HepG2 (cell line): ENCODE results near the gene EXOC1. TPM values are rescaled to one million over a fixed set of nuclear protein-coding genes. Genes with fewer than 3 reads are reported as not detected.

Source experiments
- ATAC-seq: fragments of 200-7000 bp; cut with Tn5 transposase; 3 replicates; pipeline ENCODE4 v1.9.1; 2020; ENCODE audit warnings: mild to moderate bottlenecking, moderate library complexity
- BruUV-seq: library from RNA; stranded (reverse); fragments of 400-500 nt; replicated peaks from 2 replicates; lab custom pipeline; 2021; lab: Mats Ljungman, UMichigan
- CTCF ChIA-PET: fragments of 300-600 bp; formaldehyde crosslinking; extraction: SDS; loops from one replicate; lab custom pipeline; 2021; ENCODE audit warnings: low total read pairs, inconsistent platforms, low intra/inter-chr PET ratio; lab: Yijun Ruan, JAX
- POLR2A ChIA-PET: fragments of 350-600 bp; sonication (Branson Sonifier 250); formaldehyde crosslinking; loops from one replicate; lab custom pipeline; 2020; ENCODE audit warnings: antibody characterized with exemption, inconsistent platforms; lab: Yijun Ruan, JAX
- DNase-seq: peaks from one replicate; pipeline ENCODE4 v3.0.0-alpha.2; 2015; ENCODE audit warnings: low spot score
- FAIRE-seq: peaks from 3 replicates; lab custom pipeline; 2011; peaks lifted over from hg19 to GRCh38; lab: Jason Lieb, UNC
- H2AFZ ChIP-seq: one replicate; pipeline ENCODE4 v1.6.1; 2011; ENCODE audit warnings: low read length, inconsistent platforms
- H3K27ac ChIP-seq: fragments of 300-600 bp; 3 replicates; pipeline ENCODE4 v1.8.0; 2011; ENCODE audit warnings: mixed run types, mild to moderate bottlenecking, mixed read lengths, low read length, inconsistent platforms; ENCODE audit not compliant: insufficient read depth; ENCODE audit errors: extremely low read length
- H3K27me3 ChIP-seq, 2 experiments: fragments of 200-600 bp in 1 of 2; 2 replicates in 1 of 2; 3 replicates in 1 of 2; pipeline versions ENCODE4 v1.6.0 to v1.8.0; 2011; ENCODE audit warnings: low read length in 2 of 2, mild to moderate bottlenecking in 2 of 2, moderate library complexity in 2 of 2, inconsistent platforms in 1 of 2; ENCODE audit not compliant: insufficient read depth in 2 of 2, control insufficient read depth in 1 of 2
- H3K36me3 ChIP-seq, 2 experiments: fragments of 200-600 bp in 1 of 2; replicated peaks in 1 of 2; 2 replicates in 1 of 2; 3 replicates in 1 of 2; pipeline versions ENCODE4 v1.5.1 to v1.8.0; 2011; ENCODE audit warnings: low read length in 2 of 2, inconsistent platforms in 1 of 2; ENCODE audit not compliant: insufficient read depth in 2 of 2, control insufficient read depth in 1 of 2
- H3K4me1 ChIP-seq: 2 replicates; pipeline ENCODE4 v1.5.1; 2012; ENCODE audit warnings: low read length, inconsistent platforms; ENCODE audit not compliant: insufficient read depth
- H3K4me2 ChIP-seq: 2 replicates; pipeline ENCODE4 v1.6.0; 2011; ENCODE audit warnings: low read depth, low read length, inconsistent platforms
- H3K4me3 ChIP-seq, 3 experiments: fragments of 200-600 bp in 1 of 3; sonication (generic), shearing (Covaris generic) in 1 of 3; replicated peaks in 1 of 3; 2 replicates each; pipeline ENCODE4 v1.5.1; 2011 to 2016; ENCODE audit warnings: low read length in 3 of 3, inconsistent platforms in 2 of 3, low read depth in 2 of 3, mild to moderate bottlenecking in 2 of 3, control low read depth in 1 of 3, mixed read lengths in 1 of 3; ENCODE audit not compliant: insufficient read depth in 1 of 3
- H3K79me2 ChIP-seq: one replicate; pipeline ENCODE4 v1.6.1; 2011; ENCODE audit warnings: low read length, inconsistent platforms; ENCODE audit not compliant: insufficient read depth
- H3K9ac ChIP-seq: 2 replicates; pipeline ENCODE4 v1.6.0; 2011; ENCODE audit warnings: mild to moderate bottlenecking, low read depth, low read length, inconsistent platforms; ENCODE audit not compliant: insufficient read depth
- H3K9me3 ChIP-seq: 2 replicates; pipeline ENCODE4 v1.5.1; 2012; ENCODE audit warnings: mild to moderate bottlenecking, low read length
- H4K20me1 ChIP-seq: 2 replicates; pipeline ENCODE4 v1.6.0; 2011; ENCODE audit warnings: inconsistent platforms, mild to moderate bottlenecking, low read length, moderate library complexity; ENCODE audit not compliant: insufficient read depth
- HNF4A ChIP-seq: sonication (generic); formaldehyde crosslinking; IDR thresholded peaks from 2 replicates; pipeline ENCODE4 v1.4.0; 2020; ENCODE audit warnings: missing genetic modification reagents
- TMF1 ChIP-seq: sonication (generic); formaldehyde crosslinking; IDR thresholded peaks from 2 replicates; pipeline ENCODE4 v1.8.1; 2022; ENCODE audit warnings: low read depth, missing genetic modification reagents
- ZNF296 ChIP-seq: sonication (generic); formaldehyde crosslinking; conservative IDR thresholded peaks from 2 replicates; pipeline ENCODE4 v1.5.0; 2020; ENCODE audit warnings: mild to moderate bottlenecking, missing genetic modification reagents
- ZNF598 ChIP-seq: sonication (generic); formaldehyde crosslinking; IDR thresholded peaks from 2 replicates; pipeline ENCODE4 v1.5.1; 2020; ENCODE audit warnings: mild to moderate bottlenecking, missing genetic modification reagents, borderline replicate concordance
- ZNF737 ChIP-seq: sonication (generic); formaldehyde crosslinking; IDR thresholded peaks from 2 replicates; pipeline ENCODE4 v1.5.0; 2020; ENCODE audit warnings: missing genetic modification reagents, mild to moderate bottlenecking, borderline replicate concordance
- WGBS: methylation state at CpG from one replicate; pipeline ENCODE4 v1.1.6; 2017; ENCODE audit warnings: low lambda C conversion rate; 5-methylcytosine and 5-hydroxymethylcytosine counted together
- in situ Hi-C: cut with HindIII; loops from 2 replicates; pipeline ENCODE4 v1.10.0; 2017; ENCODE audit warnings: low pct_unique_long_range_greater_than_20kb; ENCODE audit not compliant: extremely low pct_ligation_motif_present
- intact Hi-C: fragments of 100-400 bp; cut with micrococcal nuclease; formaldehyde crosslinking; loops from one replicate; pipeline ENCODE4 v1.10.0; 2022; ENCODE audit not compliant: unreplicated experiment
- polyA plus RNA-seq, 8 experiments: library from polyadenylated mRNA; depleted of rRNA in 3 of 8; stranded (reverse) in 7 of 8; unstranded in 1 of 8; fragments of >200 nt; fragmentation: Illumina TruSeq in 4 of 8; extraction: Trizol in 4 of 8; gene quantifications; 2 replicates each; pipeline versions ENCODE4 v1.2.1 to v1.2.3, GENCODE V29; 2011 to 2016; ENCODE audit warnings: low read depth in 4 of 8, missing spikeins in 1 of 8, mixed read lengths in 1 of 8; ENCODE audit not compliant: insufficient read depth in 1 of 8
- total RNA-seq, 5 experiments: library from RNA; depleted of rRNA; stranded (reverse); fragments of >200 nt; fragmentation: Illumina TruSeq; extraction: Trizol; gene quantifications; 2 replicates each; pipeline ENCODE4 v1.2.3, GENCODE V29; 2016; ENCODE audit warnings: low read depth in 1 of 5

Gene EXOC1
- total and polyA plus RNA-seq, 2 of the 13 experiments (the other 11 are each of a cell fraction or from before 2014, with no cell fraction given): 9.1 to 18.4 TPM

- Histone ChIP-seq H3K9ac (no peak overlapping the region), H3K4me2 (no peak overlapping the region), H3K27me3 (no peaks in the 10 kb centered on the region), H3K4me1 (peaks cover 10% of the 10 kb centered on the region), H3K79me2 (no peaks in the 10 kb centered on the region), H3K27ac (no peak overlapping the region), H2AFZ (no peak overlapping the region), H3K9me3 (no peaks in the 10 kb centered on the region), H3K4me3 (no peak overlapping the region), H3K36me3 (no peaks in the 10 kb centered on the region), H4K20me1 (no peaks in the 10 kb centered on the region)
- CTCF ChIA-PET: no interaction called here
- 7% methylated on average over 2 of the region's 2 CpGs for WGBS
- in situ Hi-C loops: no loop called here
- FAIRE-seq (no peak), ATAC-seq (no peak), DNase-seq (peak; percentile 12)
- intact Hi-C loops: no loop called here
- no TSS peak for BruUV-seq
- TF ChIP-seq ZNF737 (CRISPR knock-in tag): no peak
- peak; percentile 40; the same call in 1 of the 2 replicates for TF ChIP-seq HNF4A (CRISPR knock-in tag)
- TF ChIP-seq ZNF296 (CRISPR knock-in tag): no peak
- POLR2A ChIA-PET: no interaction called here
These were observed 86.0 kb downstream of the EXOC1 start for GRCh38 chr4:55939421-55939820.

GRCh38 chr4:55941881-55942396, 88.5 kb downstream of the EXOC1 start:
- TF ChIP-seq TMF1 (CRISPR knock-in tag): no peak
- TF ChIP-seq ZNF598 (CRISPR knock-in tag): no peak
- H3K4me1 ChIP-seq: peaks cover 10% of the 10 kb centered on the region
- H3K36me3 ChIP-seq: no peaks in the 10 kb centered on the region
- no peaks in the 10 kb centered on the region for H4K20me1 ChIP-seq
- 69% methylated on average over 3 of the region's 3 CpGs for WGBS
- intact Hi-C loops: loop anchor here (10.0 kb wide), 1 partner anchor 163 kb away; no protein-coding TSS in a partner anchor
- no peak overlapping the region for H3K27ac ChIP-seq
- no peak overlapping the region for H3K4me3 ChIP-seq
- CTCF ChIA-PET: no interaction called here
- H2AFZ ChIP-seq: no peak overlapping the region
- no peak for FAIRE-seq
- no peaks in the 10 kb centered on the region for H3K27me3 ChIP-seq
- in situ Hi-C loops: no loop called here
- no peak overlapping the region for H3K9ac ChIP-seq
- POLR2A ChIA-PET: no interaction called here
- H3K79me2 ChIP-seq: no peaks in the 10 kb centered on the region
- DNase-seq: no peak
- no peaks in the 10 kb centered on the region for H3K9me3 ChIP-seq
- no peak for ATAC-seq
- BruUV-seq: no TSS peak
- H3K4me2 ChIP-seq: no peak overlapping the region
